Activated CD4-positive, alpha-beta T cell treated with anti-CD3 and anti-CD28 coated beads for 24 hours (primary cell): ENCODE measurements around the gene RAI1.
"Not testable (repeated sequence)": the region's sequence is repeated elsewhere in the genome, so short reads cannot be mapped to it uniquely, and the experiment has no call there.

Experiments
- DNase-seq, 2 donors: peaks; one replicate each; pipeline ENCODE4 v3.0.0-alpha.2; 2020; ENCODE audit warnings: low read depth in 2 of 2

The RAI1 gene

DNA sequence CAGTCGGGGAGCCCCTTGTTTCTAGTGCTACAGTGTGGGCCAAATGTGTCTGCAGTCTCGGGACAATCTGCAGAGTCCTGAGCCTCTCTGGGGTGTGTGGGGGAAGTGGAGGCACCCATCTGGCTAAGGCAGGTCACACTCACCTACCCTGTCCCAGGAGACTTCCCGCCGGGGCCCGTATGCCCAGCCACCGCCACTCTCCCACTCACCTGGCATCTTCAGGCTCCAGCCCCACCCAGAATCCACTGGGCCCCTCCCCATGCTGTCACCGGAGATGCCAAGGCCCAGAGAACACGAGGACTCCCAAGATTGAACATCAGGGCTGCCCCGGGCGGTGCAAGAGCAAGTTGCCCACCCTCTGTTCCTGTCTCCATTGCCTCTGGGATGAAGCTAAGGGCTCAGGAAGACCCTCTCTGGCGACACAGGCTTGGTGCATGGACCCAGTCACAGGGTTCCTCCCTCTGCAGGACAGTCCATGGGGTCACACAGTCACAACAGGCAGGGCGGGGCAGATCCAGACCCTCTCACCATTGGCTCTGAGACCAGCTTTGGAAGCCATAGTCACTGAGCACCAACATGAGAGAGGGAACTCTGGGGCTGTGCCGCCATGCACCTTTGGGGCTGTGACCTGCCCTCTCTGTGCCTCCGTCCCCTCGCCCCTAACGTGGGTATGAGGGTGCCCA is 117.5 kb downstream of the RAI1 start:
- DNase-seq = no peak

DNA sequence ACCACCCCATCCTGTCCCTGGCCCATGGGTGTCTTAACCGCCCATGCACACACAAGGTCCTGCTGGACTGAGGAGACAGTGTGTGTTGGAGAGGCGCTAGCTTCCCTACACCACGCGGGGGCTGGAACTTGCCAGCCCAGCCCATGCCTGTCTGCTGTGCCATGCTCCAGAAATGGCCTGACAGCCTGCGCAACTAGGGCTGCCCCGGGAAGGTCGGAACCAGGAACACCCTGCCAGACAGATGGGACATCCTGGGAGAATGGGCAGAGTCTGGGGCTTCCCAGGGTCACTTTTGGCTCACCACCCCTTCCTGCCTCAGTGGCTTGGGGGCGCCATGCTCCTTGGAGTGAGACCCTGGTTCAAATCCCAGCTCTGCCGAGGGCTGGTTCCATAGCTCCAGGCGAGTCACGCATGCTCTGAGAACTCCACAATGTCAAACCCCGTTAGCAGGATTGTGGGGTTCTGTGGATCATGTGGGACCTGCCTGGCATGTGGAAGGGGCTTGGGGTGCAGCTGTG is 119.3 kb downstream of the RAI1 start:
- DNase-seq = no peak

DNA sequence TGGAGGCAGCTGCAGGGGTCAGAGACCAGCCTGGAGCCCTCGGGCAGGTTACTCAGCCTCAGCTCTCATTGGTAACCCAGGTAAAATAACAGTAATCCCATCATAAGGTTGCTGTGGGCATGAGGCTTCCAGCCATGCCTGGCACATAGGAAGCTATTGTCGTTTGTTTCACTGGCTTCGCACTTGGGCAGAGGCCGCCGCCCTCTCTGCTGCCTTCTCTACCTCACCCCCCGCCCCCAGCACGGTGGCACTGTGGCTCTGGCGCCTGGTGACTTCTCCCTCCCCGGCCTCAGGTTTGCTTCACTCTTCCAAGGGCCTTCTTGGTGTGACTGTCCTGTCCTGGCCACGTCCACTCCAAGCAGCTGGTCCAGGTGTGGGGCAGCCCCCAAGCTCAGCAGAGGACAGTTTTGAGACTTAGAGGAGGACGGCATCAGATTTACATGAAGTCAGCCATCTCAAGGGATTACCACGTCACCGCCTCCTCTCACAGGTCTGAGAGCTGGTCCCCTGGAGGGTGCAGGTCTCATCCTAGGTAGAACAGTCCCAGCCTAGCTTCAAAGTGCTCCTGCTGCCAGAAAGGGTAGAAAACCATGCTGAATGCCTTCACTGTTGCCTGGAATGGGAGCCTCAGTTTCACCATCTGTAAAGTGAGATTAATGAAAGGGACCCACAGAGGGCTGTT is 120.7 kb downstream of the RAI1 start:
- DNase-seq = no peak

DNA sequence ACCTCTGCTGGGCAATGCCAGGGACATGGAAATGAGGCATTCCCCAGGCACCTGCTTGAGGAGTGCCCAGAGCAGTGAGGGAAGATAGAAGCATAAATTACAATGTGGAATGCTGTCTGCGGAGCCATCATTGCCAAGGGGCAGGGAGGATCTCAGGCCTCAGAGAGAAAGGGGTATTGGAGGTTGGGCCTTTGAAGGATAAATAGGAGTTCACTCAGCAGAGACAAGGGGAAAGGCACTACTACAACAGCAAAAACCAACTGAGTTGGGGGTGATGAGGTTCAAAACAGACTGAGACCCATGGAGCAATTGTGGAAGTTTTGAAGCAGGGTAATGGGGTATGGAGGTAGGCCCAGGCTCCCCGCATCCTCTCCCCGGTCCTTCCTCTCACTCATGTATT is 122.7 kb downstream of the RAI1 start:
- DNase-seq = no peak

DNA sequence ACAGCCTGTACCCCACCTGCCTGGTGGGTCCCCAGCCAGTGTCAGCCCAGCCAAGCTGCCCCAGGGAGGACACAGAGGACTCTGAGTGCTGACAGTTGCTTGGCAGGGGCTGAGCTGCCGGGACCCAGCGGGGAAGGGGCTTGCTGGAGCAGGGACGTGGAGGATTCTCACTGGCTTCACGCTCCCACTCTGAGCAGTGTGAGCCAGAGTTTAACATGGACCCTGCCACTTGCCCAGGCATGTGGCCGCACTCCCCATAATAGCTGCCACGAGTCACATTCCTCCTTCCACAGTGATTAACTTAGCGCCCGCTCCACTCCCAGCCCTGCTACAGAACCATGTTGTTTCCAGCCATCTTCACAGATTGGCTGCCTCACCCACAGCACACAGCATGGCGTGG is 124.3 kb downstream of the RAI1 start:
- DNase-seq = no peak

DNA sequence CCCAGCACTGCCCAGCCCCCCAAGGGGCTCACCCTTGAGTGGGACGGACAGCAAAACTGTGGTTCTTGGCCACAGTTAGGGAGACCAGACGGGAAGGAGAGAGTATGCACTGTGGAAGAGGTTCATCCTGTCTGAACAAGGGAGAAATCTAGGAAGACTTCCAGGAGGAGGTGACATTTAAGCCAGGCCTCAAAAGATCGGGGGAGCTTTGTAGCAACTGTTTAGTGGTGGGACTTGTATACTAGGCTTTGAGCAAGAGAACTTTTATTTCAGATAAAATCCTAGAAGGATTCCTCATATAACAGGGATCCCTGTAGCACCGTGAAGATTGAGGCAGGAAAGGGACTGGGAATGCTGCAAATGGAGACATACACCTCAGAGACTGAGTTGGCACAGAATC is 124.8 kb downstream of the RAI1 start:
- no peak for DNase-seq

DNA sequence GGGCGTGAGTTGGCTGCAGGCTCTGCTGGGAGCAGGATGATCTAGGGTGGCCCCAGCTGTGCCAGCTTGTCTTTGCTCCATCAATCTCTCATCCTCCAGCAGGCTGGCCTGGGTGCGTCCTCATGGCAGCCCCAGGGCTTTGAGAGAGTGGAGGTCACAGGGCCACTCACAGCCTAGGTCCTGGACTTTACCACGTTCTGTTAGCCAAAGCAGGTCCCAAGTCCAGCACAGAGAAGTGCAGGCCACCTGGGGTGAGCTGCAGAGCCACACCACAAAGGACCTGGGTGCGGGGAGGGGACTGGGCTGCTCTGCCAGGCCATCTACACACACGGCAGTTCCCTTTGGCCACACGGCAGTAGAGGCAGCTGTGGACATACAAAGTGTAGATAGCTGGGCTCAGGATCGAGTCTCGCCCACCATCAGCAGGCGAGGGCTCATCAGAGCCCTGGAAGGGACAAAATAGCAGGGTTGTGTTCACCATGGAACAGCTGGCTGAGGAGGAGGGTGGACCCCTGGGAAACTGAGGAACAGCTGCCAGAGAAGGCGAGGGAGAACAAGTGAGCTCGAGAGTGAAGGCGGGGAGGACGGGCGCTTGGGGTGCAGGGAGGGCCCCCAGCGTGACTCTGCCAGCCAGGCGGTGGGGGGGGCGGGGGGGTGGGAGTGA is 125.5 kb downstream of the RAI1 start:
- DNase-seq = no peak

DNA sequence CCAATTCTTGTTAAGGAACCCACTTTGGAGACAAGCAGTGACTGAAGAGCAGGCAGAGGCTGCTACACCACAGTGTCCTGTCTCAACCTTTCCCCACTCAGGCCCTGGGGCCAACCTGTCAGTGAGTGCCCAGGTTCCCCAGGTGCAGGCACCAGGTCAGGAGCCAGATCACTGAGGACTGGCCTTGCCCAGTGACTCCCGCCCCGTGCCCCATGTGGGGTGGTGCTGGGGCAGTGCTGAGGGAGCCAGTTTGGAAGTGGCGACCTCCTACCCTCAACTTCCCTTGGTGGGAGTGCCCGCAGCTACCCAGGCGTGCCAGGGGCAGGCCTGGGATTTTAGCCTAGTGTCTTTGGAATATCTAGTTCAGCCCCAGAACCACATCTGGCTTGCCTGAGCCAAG is 126.2 kb downstream of the RAI1 start:
- no peak for DNase-seq

DNA sequence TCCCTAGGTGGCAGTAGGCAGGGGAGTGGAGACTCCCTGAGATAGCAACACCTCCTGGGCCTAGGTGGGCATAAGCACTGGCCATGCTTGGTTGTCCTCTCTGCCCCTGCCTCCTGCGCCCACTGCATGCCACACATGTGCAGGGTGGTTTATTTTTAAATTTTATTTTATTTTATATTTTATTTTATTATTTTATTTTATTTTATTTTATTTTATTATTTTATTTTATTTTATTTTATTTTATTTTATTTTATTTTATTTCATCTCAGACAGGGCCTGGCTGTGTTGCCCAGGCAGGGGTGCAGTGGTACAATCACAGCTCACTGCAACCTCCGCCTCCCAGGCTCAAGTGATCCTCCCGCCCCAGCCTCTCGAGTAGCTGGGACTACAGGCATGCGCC is 126.9 kb downstream of the RAI1 start:
- not testable (repeated sequence) for DNase-seq

DNA sequence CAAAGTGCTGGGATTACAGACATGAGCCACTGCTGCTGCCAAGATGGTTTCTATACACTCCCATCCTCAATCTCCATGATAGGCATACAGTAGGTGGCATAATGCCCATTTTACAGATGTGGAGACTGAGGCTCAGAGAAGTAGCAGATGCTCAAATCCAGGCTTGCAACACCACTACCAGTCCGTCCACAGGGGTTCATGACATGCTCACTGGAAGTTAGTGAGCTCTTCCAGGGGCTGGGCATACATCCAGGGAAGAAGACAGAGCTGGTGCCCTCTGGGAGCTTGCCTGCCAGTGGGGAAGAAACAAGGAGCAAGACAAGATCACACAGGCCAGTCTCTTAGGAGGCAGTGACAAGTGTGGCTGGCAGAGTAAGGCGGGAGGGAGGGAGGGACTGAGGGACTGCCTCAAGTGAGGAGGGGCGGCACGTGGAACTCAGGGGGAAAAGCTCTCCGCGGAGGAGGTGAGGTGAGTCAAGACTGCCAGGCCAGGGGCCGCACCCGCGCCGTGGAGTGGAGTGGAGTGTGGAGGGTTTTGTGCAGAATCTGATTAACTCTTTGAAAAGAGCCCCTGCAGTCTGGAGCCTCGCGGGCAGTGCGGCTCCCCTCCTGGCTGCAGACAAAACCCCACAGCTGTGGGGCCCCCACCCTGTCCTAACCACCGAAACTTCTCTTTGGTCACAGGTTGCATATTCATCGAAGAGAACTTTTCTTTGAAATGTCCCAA is 127.6 kb downstream of the RAI1 start:
- DNase-seq = no peak

DNA sequence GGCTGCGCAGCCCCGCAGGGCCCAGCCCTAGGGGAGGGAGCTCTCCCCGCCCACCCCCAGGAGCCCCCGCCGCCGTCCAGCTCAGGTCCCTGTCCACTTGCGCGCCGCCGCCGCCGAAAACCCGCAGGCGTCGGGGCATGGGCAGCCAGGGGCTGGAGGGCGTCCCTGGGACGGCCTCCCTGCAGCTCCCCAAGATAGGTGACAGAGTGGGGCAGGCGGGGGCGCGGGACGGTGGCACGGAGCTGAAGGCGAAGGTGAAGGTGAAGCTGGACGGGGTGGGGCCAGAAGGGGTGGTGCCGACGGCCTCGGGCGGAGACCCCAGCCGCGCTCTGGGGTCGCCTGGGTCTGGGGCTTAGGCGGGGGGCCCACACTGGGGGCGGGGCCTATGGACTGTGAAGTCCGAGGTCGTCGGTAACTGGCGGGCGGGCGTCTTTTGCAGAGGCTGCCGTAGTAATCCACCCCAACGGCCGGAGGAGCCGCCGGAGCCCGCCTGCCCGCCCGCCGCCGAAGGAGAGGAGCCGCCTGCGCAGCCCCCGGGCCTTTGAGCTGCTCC is 128.3 kb downstream of the RAI1 start:
- no peak for DNase-seq

DNA sequence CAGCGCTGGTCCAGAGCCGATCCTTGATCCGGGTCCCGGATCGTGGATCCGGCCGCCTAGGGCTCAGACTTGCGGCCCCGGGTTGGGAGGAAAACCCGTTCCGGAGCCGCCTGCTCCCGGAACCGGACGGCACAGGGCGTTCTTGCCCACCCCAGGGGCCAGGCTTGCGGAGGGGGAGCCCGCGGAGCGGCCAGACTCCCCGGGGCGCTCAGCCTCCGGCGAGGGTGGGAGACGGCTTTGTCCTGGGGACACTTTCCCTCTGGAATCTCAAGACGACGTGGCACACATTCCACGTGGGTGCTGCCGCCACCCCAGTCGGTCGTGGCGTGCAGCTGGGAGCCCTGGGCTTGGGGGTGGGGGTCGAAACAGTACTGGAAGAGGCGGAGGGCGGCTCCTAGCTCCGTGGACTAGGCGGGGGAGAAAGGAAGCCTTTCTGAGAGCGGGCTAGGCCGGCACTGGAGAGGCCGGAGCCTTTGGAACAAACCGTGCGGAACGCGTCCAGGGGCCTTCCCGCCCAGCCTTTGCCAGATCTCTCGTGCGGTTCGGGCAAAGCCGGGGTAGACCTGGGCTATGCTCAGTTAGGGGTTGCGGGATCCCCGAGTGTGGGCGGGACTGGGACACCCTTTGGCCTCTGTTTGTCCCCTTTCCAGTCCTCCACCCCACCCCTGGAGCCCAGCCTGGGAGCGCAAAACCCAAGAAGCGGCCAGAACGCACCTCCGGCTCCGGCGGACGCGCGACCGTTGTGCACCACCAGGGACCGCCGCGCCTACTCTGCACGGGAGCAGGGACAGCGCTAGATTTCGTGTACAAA is 129.0 kb downstream of the RAI1 start:
- no peak for DNase-seq

DNA sequence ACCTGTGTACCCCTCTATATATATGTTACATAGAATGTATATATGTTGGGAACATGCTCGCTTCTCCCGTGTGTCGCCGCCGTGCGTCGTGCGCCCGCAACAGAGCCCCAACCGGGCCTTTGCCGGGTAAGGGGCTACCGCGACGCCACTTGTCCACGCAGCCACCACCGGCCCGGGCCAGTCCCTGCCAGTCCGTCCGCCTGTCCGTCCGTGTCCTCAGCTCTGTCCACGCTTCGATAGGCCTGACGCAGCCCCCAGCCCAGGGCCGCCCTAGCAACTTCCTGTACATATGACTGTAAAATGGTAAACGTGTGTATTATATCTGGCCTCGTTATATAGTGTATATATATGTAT is 129.6 kb downstream of the RAI1 start:
- no peak for DNase-seq

DNA sequence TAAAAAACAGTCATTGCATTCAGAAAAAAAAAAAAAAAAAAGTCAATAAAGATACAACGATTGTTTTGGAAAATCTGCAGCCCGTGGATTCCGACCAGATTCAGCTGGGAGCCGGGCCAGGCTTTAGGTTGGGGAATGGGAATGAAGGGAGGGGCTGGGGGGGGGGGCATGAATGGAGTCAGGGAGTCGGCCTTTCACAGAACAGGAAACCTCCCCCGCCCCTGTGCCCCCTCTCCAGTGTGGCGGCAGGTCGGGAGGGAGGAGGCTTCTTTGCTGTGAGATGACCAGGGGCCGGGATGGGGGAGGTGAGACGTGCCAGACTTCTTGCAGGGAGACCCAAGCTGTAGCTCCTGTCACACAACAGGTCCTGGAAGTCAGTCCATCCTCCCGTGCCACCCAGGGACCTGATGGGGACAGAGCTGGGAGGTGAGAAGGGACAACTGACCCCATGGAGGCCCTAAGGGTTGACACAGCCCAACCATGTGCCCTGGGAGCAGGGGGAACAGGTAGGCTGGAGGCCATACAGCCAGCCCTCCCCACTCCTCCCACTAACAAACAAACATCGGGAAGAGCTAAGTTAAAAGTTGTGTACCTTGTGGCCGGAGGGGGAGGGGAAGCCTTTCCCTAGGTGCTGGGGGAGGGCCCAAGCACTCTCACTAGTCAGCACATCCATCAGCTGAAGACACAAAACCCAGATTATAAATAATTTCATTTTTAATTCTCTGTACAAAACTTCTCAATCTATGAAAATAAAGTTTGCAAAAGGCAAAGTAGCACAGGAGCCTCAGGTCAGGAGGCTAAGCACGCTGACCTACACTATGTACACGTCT is 130.3 kb downstream of the RAI1 start:
- DNase-seq = no peak

DNA sequence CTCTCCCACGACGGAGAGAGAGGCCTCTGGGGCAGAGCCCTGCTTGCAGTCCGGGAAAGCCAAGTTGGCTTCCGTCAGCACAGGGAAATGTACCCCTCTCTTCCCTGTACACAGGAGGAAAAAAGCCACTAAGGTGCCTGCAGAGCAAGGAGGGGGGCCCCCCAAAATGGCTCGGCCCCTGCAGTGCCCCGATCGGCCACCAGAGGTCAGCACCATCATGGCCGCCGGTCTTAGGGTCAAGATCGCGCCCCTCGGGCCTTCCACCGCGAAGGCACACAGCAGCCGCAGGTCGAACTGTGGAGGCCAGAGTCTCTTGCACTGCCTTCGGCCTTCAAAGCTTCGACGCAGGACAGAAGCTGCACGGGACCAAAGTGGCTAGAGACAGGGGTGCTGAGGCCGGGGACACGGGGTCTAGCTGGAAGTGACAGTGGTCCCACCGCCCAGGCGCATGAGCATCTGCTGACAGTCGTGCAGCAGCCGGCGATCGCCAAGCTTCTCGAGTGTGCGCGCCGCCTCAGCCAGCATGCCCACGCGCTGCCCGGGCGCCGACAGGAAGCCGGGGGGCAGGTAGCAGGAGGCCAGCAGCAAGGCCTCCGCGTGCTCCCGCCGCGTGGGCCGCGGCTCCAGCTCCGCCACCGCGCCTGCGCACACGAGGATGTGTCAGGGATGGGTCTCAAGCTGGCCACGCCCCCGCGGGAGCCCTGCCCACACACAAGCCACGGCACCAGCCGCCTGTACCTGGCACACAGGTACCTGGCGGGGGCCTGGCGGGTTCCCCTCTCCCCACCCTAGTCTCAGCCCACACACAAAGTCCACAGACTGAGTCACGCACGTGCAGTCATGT is 131.2 kb downstream of the RAI1 start:
- peak in 1 of 2 donors; percentile 50 for DNase-seq

DNA sequence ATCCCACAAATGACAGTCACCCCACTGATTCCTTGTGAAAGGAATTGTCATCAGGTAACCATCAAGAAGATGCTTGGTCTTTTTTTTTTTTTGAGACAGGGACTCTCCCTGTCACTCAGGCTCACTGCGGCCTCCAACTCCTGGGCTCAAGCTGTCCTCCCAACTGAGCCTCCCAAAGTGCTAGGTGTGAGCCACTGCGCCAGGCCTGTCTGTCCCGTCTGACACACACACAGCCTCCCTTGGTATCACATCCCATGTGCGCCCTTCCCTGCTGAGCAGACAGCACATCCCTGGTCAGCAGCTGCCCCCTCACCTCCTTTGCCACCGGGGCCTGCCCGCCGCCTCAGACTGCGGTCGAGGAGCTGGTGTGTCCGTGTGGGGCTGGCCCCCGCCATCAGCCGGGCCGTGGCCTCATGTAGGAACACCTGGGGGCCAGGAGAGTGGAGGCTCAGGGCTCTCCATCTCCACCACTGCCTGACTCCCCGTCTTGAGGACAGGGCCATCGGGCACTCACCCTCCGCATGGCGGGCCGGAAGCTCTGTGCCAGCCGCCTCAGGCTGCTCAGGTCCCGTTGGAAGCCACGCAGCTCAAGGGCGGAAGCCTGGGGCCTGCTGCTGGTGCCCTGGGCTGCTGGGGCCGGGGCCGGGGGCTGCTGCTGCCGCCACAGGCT is 131.9 kb downstream of the RAI1 start:
- no peak for DNase-seq

DNA sequence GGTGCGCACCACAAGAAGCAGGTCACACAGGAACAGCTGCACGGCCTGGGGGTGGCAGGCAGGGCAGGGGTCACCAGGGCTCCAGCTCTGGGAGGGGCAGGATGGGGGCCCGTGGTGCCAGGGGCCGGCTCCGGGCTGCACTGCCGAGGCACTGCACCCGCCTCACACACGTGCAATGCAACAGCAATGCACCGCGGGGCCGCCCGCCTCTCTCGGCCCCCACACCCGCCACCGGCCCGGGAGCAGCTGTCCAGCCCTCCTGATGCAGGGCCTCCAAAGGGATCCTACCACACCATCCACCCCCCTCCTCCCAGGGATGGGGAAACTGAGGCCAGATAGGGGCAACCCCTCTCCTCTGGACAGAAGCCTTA is 132.5 kb downstream of the RAI1 start:
- DNase-seq = no peak

DNA sequence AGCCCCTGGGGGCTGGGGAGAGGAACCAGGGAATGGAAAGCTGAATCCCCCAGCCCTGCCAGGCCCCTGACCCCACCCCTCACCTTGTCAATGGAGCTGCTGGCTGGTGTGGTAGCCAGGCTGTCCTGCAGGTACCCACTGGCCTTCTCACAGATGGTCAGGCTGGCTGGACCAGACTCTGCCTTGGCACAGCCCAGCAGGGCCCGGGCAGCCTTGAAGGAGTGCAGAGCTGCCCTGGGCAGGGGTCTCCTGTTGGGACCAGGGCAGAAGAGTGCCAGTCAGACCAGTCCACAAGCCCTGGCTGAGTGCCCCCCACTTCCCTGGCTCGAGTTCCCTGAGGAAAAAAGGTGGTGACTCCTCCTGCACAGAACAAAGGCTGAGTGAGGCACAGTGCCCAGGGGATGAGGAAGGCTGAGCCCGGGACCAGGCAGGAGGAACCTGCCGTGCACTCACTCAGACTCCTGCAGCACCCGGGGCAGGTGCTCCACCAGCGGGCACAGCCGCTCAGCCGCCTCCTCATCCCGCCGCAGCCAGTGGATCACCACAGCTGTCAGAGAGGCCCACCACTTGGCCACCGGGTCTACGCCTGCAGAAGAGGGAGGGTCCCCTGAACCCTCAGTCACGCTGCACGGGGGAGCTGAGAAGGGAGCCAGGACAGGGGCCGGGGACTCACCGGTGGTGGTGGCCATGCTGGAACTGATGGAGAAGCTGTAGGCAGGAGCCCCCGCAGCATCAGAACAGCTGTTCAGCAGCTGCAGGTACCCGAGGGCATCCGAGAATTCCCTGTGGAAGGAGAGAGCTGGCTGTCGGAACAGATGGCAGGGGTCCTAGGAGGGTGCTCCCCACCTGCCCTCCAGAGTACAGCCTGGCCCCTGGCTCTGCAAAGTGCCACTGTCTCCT is 133.2 kb downstream of the RAI1 start:
- DNase-seq = no peak
